H1 (cell line): ENCODE results near the gene SRRM3. TPM values are rescaled to one million over a fixed set of nuclear protein-coding genes. Genes with fewer than 3 reads are reported as not detected.
A peak's percentile ranks its signal among the peaks of the same experiment; 100 is the strongest.

Experiments
- CTCF ChIA-PET: fragments of 300-600 bp; sonication (Branson Sonifier 250); formaldehyde crosslinking; loops from one replicate; lab custom pipeline; 2021; ENCODE audit not compliant: partially characterized antibody; lab: Charles Lee
- POLR2A ChIA-PET: fragments of 300-600 bp; sonication (Branson Sonifier 250); formaldehyde crosslinking; loops from one replicate; lab custom pipeline; 2021; ENCODE audit warnings: inconsistent platforms; ENCODE audit not compliant: partially characterized antibody; lab: Charles Lee
- DNase-seq, 2 experiments: peaks; one replicate each; pipeline versions ENCODE4 v3.0.0 to v3.0.0-alpha.2; 2010 to 2022; ENCODE audit warnings: low spot score in 2 of 2, low read depth in 1 of 2, mixed read lengths in 1 of 2
- FAIRE-seq: peaks from 2 replicates; lab custom pipeline; 2011; peaks lifted over from hg19 to GRCh38; lab: Jason Lieb, UNC
- H2AFZ ChIP-seq: 2 replicates; pipeline ENCODE4 v1.8.1; 2012; ENCODE audit warnings: low read length, inconsistent platforms
- H2AK5ac ChIP-seq: 2 replicates; pipeline ENCODE4 v1.6.1; 2013; ENCODE audit warnings: low read depth, low read length
- H2BK120ac ChIP-seq: replicated peaks from 2 replicates; pipeline ENCODE3; 2013; ENCODE audit warnings: low read depth, low read length, inconsistent platforms
- H2BK12ac ChIP-seq: 2 replicates; pipeline ENCODE4 v1.6.1; 2013; ENCODE audit warnings: low read depth, low read length
- H2BK15ac ChIP-seq: 2 replicates; pipeline ENCODE4 v1.6.1; 2013; ENCODE audit warnings: low read length
- H2BK20ac ChIP-seq: 2 replicates; pipeline ENCODE4 v1.6.1; 2013; ENCODE audit warnings: low read length
- H2BK5ac ChIP-seq: 2 replicates; pipeline ENCODE4 v1.6.1; 2013; ENCODE audit warnings: low read depth, low read length
- H3K14ac ChIP-seq: 2 replicates; pipeline ENCODE4 v1.6.1; 2013; ENCODE audit warnings: inconsistent platforms; ENCODE audit not compliant: insufficient read length
- H3K18ac ChIP-seq: 2 replicates; pipeline ENCODE4 v1.6.1; 2013; ENCODE audit warnings: low read length; ENCODE audit errors: extremely low read depth
- H3K23ac ChIP-seq: 2 replicates; pipeline ENCODE4 v1.6.1; 2013; ENCODE audit warnings: inconsistent platforms; ENCODE audit not compliant: insufficient read length
- H3K23me2 ChIP-seq: 2 replicates; pipeline ENCODE4 v1.6.1; 2013; ENCODE audit warnings: low read depth, low read length
- H3K27ac ChIP-seq: 2 replicates; pipeline ENCODE4 v1.6.1; 2011; ENCODE audit warnings: low read depth, low read length, inconsistent platforms
- H3K27me3 ChIP-seq, 4 experiments: replicated peaks in 1 of 4; 1 replicate in 1 of 4; 2 replicates in 3 of 4; pipeline versions ENCODE4 v1.6.1 to v1.8.1; 2011 to 2013; ENCODE audit warnings: low read length in 3 of 4, mild to moderate bottlenecking in 3 of 4, inconsistent platforms in 2 of 4, mixed read lengths in 2 of 4, moderate library complexity in 1 of 4; ENCODE audit not compliant: control insufficient read depth in 3 of 4, insufficient read depth in 3 of 4; ENCODE audit errors: extremely low read depth in 1 of 4
- H3K36me3 ChIP-seq, 4 experiments: 2 replicates each; pipeline versions ENCODE4 v1.6.1 to v1.8.1; 2011 to 2013; ENCODE audit warnings: mild to moderate bottlenecking in 4 of 4, low read length in 3 of 4, moderate library complexity in 2 of 4, control low read depth in 1 of 4, inconsistent platforms in 1 of 4; ENCODE audit not compliant: insufficient read depth in 4 of 4, control insufficient read depth in 2 of 4
- H3K4ac ChIP-seq: replicated peaks from 2 replicates; pipeline ENCODE3; 2013; ENCODE audit warnings: low read length, low read depth, mixed read lengths, inconsistent platforms; ENCODE audit not compliant: insufficient read length
- H3K4me1 ChIP-seq, 4 experiments: replicated peaks in 1 of 4; 1 replicate in 1 of 4; 2 replicates in 3 of 4; pipeline versions ENCODE4 v1.6.1 to v1.8.1; 2011 to 2013; ENCODE audit warnings: low read length in 3 of 4, inconsistent platforms in 2 of 4, mixed read lengths in 1 of 4; ENCODE audit not compliant: insufficient read depth in 4 of 4, control insufficient read depth in 3 of 4
- H3K4me2 ChIP-seq, 2 experiments: 2 replicates each; pipeline versions ENCODE4 v1.6.1 to v1.8.1; 2011 to 2013; ENCODE audit warnings: low read depth in 2 of 2, low read length in 2 of 2, control low read depth in 1 of 2, inconsistent platforms in 1 of 2, mild to moderate bottlenecking in 1 of 2; ENCODE audit not compliant: insufficient read depth in 1 of 2
- H3K4me3 ChIP-seq, 4 experiments: fragments of 200-600, 300-600 bp in 1 of 4; sonication (generic), shearing (Covaris generic), sonication (Bioruptor Twin) in 1 of 4; 2 replicates each; pipeline versions ENCODE4 v1.5.1 to v1.8.1; 2011 to 2016; ENCODE audit warnings: low read length in 4 of 4, low read depth in 3 of 4, control low read depth in 2 of 4, inconsistent platforms in 2 of 4, mild to moderate bottlenecking in 2 of 4, mixed read lengths in 1 of 4, moderate library complexity in 1 of 4; ENCODE audit not compliant: insufficient read depth in 2 of 4; ENCODE audit errors: extremely low read depth in 1 of 4
- H3K56ac ChIP-seq: replicated peaks from 2 replicates; pipeline ENCODE3; 2013; ENCODE audit warnings: low read depth, mild to moderate bottlenecking, mixed read lengths, low read length, inconsistent platforms; ENCODE audit not compliant: insufficient read length
- H3K79me1 ChIP-seq: 2 replicates; pipeline ENCODE4 v1.6.1; 2013; ENCODE audit warnings: low read depth, low read length, control low read depth
- H3K79me2 ChIP-seq, 2 experiments: 2 replicates each; pipeline versions ENCODE4 v1.6.1 to v1.8.1; 2012 to 2013; ENCODE audit warnings: low read length in 2 of 2, mild to moderate bottlenecking in 2 of 2, inconsistent platforms in 1 of 2; ENCODE audit not compliant: insufficient read depth in 2 of 2, control insufficient read depth in 1 of 2
- H3K9ac ChIP-seq, 4 experiments: replicated peaks in 1 of 4; 1 replicate in 1 of 4; 2 replicates in 3 of 4; pipeline versions ENCODE4 v1.6.1 to v1.8.1; 2011 to 2013; ENCODE audit warnings: low read depth in 3 of 4, low read length in 3 of 4, control low read depth in 2 of 4, mild to moderate bottlenecking in 2 of 4, moderate library complexity in 2 of 4, inconsistent platforms in 1 of 4; ENCODE audit errors: extremely low read depth in 1 of 4
- H3K9me3 ChIP-seq, 2 experiments: 2 replicates each; pipeline versions ENCODE4 v1.6.1 to v1.8.1; 2012 to 2013; ENCODE audit warnings: mild to moderate bottlenecking in 2 of 2, moderate library complexity in 2 of 2, control low read depth in 1 of 2, inconsistent platforms in 1 of 2, low read depth in 1 of 2, low read length in 1 of 2, mixed read lengths in 1 of 2; ENCODE audit not compliant: insufficient read depth in 2 of 2
- H4K20me1 ChIP-seq, 2 experiments: replicated peaks in 1 of 2; 2 replicates each; pipeline versions ENCODE3 to v1.8.1; 2011 to 2013; ENCODE audit warnings: inconsistent platforms in 2 of 2, low read length in 2 of 2, mild to moderate bottlenecking in 1 of 2; ENCODE audit not compliant: insufficient read depth in 2 of 2, control insufficient read depth in 1 of 2
- H4K5ac ChIP-seq: 2 replicates; pipeline ENCODE4 v1.6.1; 2013; ENCODE audit warnings: low read length, low read depth, mixed read lengths, inconsistent platforms; ENCODE audit not compliant: insufficient read length
- H4K8ac ChIP-seq: 2 replicates; pipeline ENCODE4 v1.8.0; 2013; ENCODE audit warnings: mild to moderate bottlenecking, moderate library complexity, low read length, inconsistent platforms; ENCODE audit not compliant: insufficient read depth; ENCODE audit errors: extremely low read depth
- H4K91ac ChIP-seq: replicated peaks from 2 replicates; pipeline ENCODE3; 2013; ENCODE audit warnings: low read length, mixed read lengths, inconsistent platforms; ENCODE audit not compliant: insufficient read length
- CTBP2 ChIP-seq: IDR thresholded peaks from 2 replicates; pipeline ENCODE4 v1.7.0; 2011; ENCODE audit warnings: borderline replicate concordance, mild to moderate bottlenecking, moderate library complexity, mixed read lengths, low read length; ENCODE audit not compliant: insufficient read depth, insufficient read length
- MAFK ChIP-seq: IDR thresholded peaks from 2 replicates; pipeline ENCODE4 v1.6.1; 2012; ENCODE audit warnings: low read depth, mild to moderate bottlenecking, improper control_type of control experiment, low read length
- NRF1 ChIP-seq: IDR thresholded peaks from 2 replicates; pipeline ENCODE4 v1.6.1; 2011; ENCODE audit warnings: mild to moderate bottlenecking, low read depth, low read length, improper control_type of control experiment
- PHF8 ChIP-seq: fragments of 200-600 bp; sonication (generic); conservative IDR thresholded peaks from 2 replicates; pipeline ENCODE4 v1.7.1; 2012; ENCODE audit warnings: low read depth, mild to moderate bottlenecking, inconsistent platforms, low read length, moderate library complexity
- POLR2AphosphoS5 ChIP-seq: IDR thresholded peaks from 2 replicates; pipeline ENCODE4 v1.6.1; 2011; ENCODE audit warnings: low read depth, low read length
- SIN3A ChIP-seq, 2 experiments: IDR thresholded peaks in 1 of 2; conservative IDR thresholded peaks in 1 of 2; 2 replicates each; pipeline ENCODE4 v1.6.1; 2011 to 2012; ENCODE audit warnings: low read length in 2 of 2, improper control_type of control experiment in 1 of 2, low read depth in 1 of 2, mild to moderate bottlenecking in 1 of 2
- SIX5 ChIP-seq: IDR thresholded peaks from 2 replicates; pipeline ENCODE4 v1.6.1; 2011; ENCODE audit warnings: mild to moderate bottlenecking, low read depth, low read length
- SRF ChIP-seq: IDR thresholded peaks from 2 replicates; pipeline ENCODE4 v1.6.1; 2011; ENCODE audit warnings: mild to moderate bottlenecking, low read depth, low read length, moderate library complexity
- WGBS, 2 experiments: shearing (Covaris generic) in 1 of 2; methylation state at CpG; one replicate each; pipeline versions ENCODE4 v1.1.6 to v1.1.7; 2013 to 2015; ENCODE audit warnings: low lambda C conversion rate in 2 of 2, mixed read lengths in 2 of 2, inconsistent platforms in 1 of 2, low coverage in 1 of 2, missing lambda C conversion rate in 1 of 2; ENCODE audit not compliant: insufficient replicate concordance in 2 of 2, insufficient coverage in 1 of 2, insufficient read length in 1 of 2; ENCODE audit errors: extremely low coverage in 1 of 2, missing lambda C conversion rate in 1 of 2; 5-methylcytosine and 5-hydroxymethylcytosine counted together
- polyA plus RNA-seq, 7 experiments: library from polyadenylated mRNA; depleted of rRNA in 3 of 7; stranded (reverse) in 5 of 7; unstranded in 2 of 7; fragments of >200 nt in 5 of 7; fragments of 200-250 nt in 2 of 7; gene quantifications; 1 replicate in 5 of 7; 2 replicates in 1 of 7; 4 replicates in 1 of 7; pipeline versions ENCODE4 v1.2.1 to v1.2.3, GENCODE V29; 2011 to 2013; ENCODE audit warnings: missing spikeins in 2 of 7, mixed read lengths in 2 of 7
- total RNA-seq: library from RNA; stranded (reverse); fragmentation: NEBNext Ultra II Directional; extraction: Animal tissue kit (Norgen Biotek cat#: 25700); gene quantifications from 2 replicates; pipeline ENCODE4 v1.2.1, GENCODE V29; 2021
- TF ChIP-seq, protein P1 (sequence below), 3 experiments: IDR thresholded peaks; 1 replicate in 2 of 3; 2 replicates in 1 of 3; pipeline versions ENCODE4 v1.5.1 to v1.6.1; 2011; ENCODE audit warnings: low read length in 3 of 3, mild to moderate bottlenecking in 3 of 3, inconsistent platforms in 2 of 3, low read depth in 1 of 3, moderate library complexity in 1 of 3; ENCODE audit not compliant: insufficient read depth in 1 of 3; ENCODE audit errors: control extremely low read depth in 1 of 3

The SRRM3 gene
- total and polyA plus RNA-seq, 2 of the 8 experiments (the other 6 are each of a cell fraction or from before 2014, with no cell fraction given), result 10.4 to 17.4 TPM

DNA sequence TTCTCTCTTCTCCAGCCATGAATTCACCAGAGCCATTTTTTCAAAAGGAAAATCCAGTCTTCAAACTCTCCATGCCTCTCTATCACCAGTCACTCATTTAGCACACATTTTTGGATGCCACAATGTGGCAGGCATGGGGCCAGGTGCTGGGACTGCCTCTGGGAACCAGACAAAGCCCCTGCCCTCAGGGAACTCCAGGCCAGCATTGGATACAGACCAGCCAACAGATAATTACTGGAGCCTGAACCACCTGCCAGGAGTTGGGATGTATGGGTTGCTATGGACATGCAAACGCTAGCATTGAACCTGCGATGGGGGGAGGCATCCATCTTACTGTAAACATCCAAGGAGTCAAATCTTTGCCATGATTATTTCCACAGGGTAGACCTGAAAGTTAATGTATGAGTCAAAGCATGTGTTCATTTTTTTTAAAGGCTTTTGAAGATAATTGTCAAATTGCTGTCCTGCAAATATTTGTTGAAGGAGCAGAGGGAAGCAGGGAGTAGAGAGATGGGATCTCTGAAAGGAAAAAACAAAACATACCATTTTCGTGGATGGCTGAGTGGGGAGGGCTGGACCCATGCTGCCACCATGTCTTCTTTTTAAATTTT lies 43.2 kb downstream of the SRRM3 start:
- Histone ChIP-seq H2AK5ac (no peak overlapping the region), H4K8ac (no peak overlapping the region), H3K4me3 (no peak overlapping the region), H3K9ac (no peak overlapping the region), H3K23ac (no peak overlapping the region), H3K23me2 (no peaks in the 10 kb centered on the region), H3K36me3 (no peaks in the 10 kb centered on the region), H3K4me2 (peak overlapping the region in 1 of 2 experiments; percentile 25; a peak in 1 of 4 replicates), H3K79me2 (no peaks in the 10 kb centered on the region), H3K27ac (no peak overlapping the region), H3K9me3 (0 out of 4 replicates have a peak, but pooled peaks cover 0 to 9% of the 10 kb centered on the region in 2 experiments), H4K5ac (no peak overlapping the region), H2BK5ac (no peak overlapping the region), H2BK12ac (no peak overlapping the region), H2AFZ (no peak overlapping the region), H3K27me3 (no peaks in the 10 kb centered on the region), H4K20me1 (no peaks in the 10 kb centered on the region), H2BK15ac (no peak overlapping the region), H3K14ac (no peak overlapping the region), H3K79me1 (no peaks in the 10 kb centered on the region), H4K91ac (no peak overlapping the region), H2BK20ac (no peak overlapping the region), H2BK120ac (no peak overlapping the region), H3K4me1 (peaks cover 0 to 4% (median 0%) of the 10 kb centered on the region in 4 experiments; a peak in 3 of 7 replicates), H3K4ac (no peak overlapping the region), H3K56ac (no peak overlapping the region), H3K18ac (no peak overlapping the region)
- DNase-seq, result no peak
- no peak for FAIRE-seq
- 82% methylated on average over 3 of the region's 3 CpGs; no CpG with 5 or more reads in 1 of the 2 experiments for WGBS, 2 experiments
- CTCF ChIA-PET, result interaction anchor here (1.5 kb wide), 1 partner anchor 17 kb away, joined by 5 read pairs; no protein-coding TSS in a partner anchor
- POLR2A ChIA-PET, result interaction anchor here (1.3 kb wide), 1 partner anchor 19 kb away, joined by 3 read pairs; no protein-coding TSS in a partner anchor
- TF ChIP-seq SRF (no peak), POLR2AphosphoS5 (no peak), SIN3A (conservative IDR thresholded peaks at IDR 0.05 in 1 of 2, IDR thresholded peaks at IDR 0.05 in 1 of 2; ENCODE audit: low read depth in 1 of 2, low read length in 2 of 2) (no peak), CTBP2 (no peak), MAFK (no peak), NRF1 (no peak), SIX5 (no peak), PHF8 (no peak)
- TF ChIP-seq, protein P1, sequence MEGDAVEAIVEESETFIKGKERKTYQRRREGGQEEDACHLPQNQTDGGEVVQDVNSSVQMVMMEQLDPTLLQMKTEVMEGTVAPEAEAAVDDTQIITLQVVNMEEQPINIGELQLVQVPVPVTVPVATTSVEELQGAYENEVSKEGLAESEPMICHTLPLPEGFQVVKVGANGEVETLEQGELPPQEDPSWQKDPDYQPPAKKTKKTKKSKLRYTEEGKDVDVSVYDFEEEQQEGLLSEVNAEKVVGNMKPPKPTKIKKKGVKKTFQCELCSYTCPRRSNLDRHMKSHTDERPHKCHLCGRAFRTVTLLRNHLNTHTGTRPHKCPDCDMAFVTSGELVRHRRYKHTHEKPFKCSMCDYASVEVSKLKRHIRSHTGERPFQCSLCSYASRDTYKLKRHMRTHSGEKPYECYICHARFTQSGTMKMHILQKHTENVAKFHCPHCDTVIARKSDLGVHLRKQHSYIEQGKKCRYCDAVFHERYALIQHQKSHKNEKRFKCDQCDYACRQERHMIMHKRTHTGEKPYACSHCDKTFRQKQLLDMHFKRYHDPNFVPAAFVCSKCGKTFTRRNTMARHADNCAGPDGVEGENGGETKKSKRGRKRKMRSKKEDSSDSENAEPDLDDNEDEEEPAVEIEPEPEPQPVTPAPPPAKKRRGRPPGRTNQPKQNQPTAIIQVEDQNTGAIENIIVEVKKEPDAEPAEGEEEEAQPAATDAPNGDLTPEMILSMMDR (IDR thresholded peaks at IDR 0.05; ENCODE audit: control extremely low read depth in 1 of 3, insufficient read depth in 1 of 3, low read depth in 1 of 3, low read length in 3 of 3), result no peak
